SHP77 (cell line): ENCODE measurements around the gene NPIPB2.

Experiments
- DNase-seq, 2 experiments: peaks; one replicate each; lab custom pipeline; 2025; lab: John Stamatoyannopoulos, UW

Gene NPIPB2

DNA sequence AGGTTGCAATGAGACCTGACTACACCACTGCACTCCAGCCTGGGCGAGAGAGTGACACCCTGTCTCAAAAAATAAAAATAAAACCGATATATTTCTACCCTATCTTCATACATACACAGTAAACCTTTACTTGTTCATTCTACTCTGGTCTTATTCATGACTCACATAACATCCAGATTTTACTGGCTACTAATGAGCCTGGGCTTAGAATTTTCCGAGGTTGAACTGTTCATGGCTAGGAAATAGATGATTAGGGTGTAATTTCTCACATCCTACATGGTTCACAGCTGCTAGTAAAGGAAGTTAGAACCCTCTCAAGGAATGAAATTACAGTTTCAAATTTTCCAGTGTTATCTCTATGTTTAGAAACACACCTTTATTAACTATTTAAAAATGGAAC is 40.8 kb downstream of the NPIPB2 start:
- DNase-seq = no peak

DNA sequence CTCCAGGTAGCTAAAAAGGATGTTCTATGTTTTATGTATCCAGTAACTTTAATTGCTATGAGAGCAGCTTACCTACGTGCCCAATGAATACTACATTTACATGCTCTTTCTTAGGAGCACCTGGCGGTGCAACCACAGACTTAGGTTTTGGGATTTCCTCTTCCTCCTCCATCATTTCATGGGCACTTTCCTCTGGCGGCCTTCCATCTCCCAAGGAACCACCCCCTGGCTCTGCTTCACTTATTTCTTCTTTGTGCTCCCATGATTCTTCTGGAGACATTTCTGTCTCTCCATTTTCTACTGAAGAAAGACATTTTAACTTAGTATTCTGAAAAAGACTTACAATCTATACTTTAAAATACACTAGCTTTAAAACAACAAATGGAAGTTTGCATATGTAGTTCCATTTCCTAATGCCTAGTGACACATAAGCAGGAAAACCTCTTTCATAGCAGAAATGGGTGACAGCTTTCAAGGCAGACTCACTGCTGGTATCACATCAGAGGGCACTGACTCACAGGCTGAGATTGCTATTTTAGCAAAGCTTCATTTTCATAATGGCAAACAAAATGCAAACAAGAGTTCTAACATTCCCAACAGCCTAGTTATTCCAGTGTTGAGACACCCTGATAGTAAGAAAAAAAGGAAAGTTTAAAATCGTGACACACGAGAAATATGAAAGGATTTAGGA is 45.2 kb downstream of the NPIPB2 start:
- DNase-seq = no peak

DNA sequence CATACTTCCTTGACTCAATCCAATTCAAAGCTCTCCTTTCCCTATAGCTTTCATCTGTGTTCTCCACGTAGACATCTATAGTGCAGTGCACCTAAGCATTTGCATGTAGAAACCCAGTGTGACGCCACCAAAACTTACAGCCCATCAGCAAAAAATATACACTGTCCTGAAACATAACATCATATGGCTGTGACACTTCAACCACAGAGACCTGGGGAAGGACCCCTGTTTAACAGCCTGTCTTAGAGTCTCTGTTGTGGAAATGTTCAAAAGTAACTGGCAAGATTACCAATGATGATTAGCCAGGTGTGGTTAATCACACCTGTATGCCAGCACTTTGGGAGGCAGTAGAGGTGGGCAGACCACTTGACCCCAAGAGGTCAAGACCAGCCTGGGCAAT is 48.3 kb downstream of the NPIPB2 start:
- no peak for DNase-seq

DNA sequence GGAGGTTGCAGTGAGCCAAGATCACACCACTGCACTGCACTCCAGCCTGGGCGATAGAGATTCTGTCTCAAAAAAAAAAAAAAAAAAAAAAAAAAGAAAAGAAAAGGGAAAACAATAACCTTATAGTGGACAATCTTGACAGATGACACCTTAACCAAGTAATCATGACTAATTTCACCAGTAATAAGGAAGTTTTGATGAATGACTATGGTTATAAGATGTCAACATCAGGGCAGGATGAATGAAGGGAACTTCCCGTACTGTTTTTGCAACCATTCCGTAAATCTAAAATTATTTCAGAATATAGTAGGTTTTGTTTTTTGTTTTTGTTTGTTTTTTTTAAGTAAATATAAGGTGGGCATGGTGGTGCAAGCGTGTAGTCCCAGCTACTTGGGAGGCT is 49.1 kb downstream of the NPIPB2 start:
- no peak for DNase-seq

GRCh38 chr16:11890231-11890965 is 51.4 kb downstream of the NPIPB2 start:
- no peak for DNase-seq

DNA sequence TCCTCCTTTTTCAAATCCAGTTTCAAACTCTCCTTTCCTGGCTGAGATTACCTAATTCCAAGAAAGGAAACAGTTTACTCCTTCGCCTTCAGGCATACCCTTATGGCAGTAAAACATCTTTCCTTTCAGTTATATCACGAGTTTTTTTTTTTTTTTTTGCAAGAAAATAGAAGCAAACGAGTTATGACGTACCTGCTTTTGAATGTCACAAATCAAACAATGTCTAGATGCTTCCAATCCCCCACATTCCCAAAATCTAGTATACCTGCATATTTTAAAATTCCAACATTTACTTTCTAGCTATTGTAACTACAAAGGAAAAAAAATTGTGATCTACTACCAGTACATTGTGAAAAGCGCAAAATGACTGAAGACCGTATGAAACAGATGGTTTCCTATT is 55.0 kb downstream of the NPIPB2 start:
- no peak for DNase-seq

DNA sequence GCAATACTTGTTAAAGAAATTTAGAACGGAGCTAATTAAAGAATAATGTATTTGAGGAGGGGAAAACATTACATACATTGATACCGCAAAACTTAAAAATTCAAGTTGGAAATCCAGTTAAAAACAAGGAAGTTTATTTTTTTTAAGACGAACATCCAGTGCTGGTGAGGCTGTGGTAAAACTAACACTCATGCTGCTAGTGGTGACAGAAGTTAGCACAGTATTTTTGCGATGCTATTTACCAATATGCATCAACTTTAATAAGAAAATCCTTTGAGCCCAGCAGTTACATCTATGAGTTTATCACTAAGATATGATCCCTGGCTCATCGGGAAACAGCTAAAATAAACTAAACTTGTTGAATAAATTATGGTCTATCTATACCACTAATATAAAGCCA is 57.8 kb downstream of the NPIPB2 start:
- DNase-seq = no peak

DNA sequence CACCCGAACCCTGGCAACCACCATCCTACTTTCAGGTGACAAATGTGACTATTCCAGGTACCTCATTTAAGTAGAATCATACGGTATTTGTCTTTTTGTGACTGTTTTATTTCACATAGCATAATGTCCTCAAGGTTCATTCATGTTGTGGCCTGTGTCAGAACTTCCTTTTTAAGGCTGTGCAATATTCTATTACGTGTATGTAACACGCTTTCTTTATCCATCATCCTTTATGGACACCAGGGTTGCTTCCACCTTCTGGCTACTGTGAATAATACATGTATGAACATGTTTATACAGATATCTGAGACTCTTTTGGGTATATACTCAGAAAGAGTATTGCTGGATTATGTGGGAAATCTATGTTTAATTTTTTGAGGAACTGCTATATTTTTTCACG is 61.8 kb downstream of the NPIPB2 start:
- no peak for DNase-seq

DNA sequence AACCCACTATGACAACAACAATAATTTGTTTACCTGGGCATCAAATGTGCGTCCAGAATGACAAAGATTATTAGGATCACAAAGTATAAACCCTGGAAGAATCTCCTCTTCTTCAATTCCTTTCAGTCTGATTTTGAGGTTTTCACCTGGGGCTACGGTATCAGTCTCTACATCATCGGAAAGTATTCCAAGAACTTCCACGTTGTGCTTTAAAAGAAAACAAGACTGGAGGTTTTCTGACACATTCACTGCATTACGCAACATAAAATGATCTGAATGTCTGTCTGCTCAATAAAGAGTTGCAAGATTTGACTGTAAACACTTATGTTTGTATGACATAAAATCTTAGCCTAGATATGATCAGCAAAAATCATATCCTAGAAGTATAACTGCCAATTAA is 64.5 kb downstream of the NPIPB2 start:
- no peak for DNase-seq
